Measurements from ENCODE around the gene LHFPL6. TPM values are rescaled to one million over a fixed set of nuclear protein-coding genes. Genes with fewer than 3 reads are reported as not detected.

Gene LHFPL6
- total RNA-seq, 2 experiments from 2014 or later: 1.5 to 1.6 TPM

DNA sequence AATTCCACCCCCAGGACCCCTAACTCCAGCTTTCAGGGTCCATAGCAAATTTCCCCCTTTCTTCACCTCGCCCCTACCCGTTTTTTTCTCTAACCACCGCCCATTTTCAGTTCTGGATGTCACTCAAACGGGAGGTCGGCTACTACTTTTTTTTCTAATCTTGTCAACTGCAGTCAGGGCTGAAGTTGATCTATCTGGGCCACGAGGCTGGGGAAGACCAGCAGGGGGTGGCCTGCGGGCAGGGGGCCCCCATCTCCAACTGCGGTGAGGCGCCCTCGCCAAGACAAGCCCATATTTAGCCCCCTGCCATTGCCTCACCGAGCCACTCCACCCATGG lies 748 bp downstream of the LHFPL6 start:
- H3K4me3 Mint-ChIP-seq: peak overlapping the region; percentile 79
- H3K27ac Mint-ChIP-seq: no peak overlapping the region
- DNase-seq: no peak
- H3K27me3 Mint-ChIP-seq: peaks cover 58% of the 10 kb centered on the region
- no peaks in the 10 kb centered on the region for H3K36me3 Mint-ChIP-seq
- no peaks in the 10 kb centered on the region for H3K9me3 Mint-ChIP-seq
- H3K4me1 Mint-ChIP-seq: peaks cover 14% of the 10 kb centered on the region

GRCh38 chr13:39601636-39602035 lies 1.4 kb downstream of the LHFPL6 start:
- no peaks in the 10 kb centered on the region for H3K36me3 Mint-ChIP-seq
- H3K27ac Mint-ChIP-seq: no peak overlapping the region

DNA sequence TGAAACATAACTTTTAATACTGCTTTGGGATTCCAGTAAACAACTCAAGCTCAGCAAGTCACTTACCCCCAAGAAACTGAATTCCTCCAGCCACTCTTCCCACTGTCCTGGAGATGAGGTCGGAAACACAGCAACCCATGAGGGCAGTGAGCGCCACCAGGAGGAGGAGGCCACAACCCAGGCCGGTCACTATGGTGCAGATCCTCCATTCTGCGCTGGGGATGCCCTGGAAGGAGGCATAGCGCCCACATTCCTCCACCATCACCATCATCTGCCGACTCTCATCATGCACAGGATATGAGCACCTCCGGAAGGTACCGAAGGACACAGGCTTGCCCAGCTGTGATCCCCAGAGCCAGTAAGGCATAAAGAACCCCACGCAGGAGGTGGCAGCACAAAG lies 2.2 kb downstream of the LHFPL6 start:
- H3K36me3 Mint-ChIP-seq: no peaks in the 10 kb centered on the region
- no peak overlapping the region for H3K27ac Mint-ChIP-seq
- peaks cover 59% of the 10 kb centered on the region for H3K27me3 Mint-ChIP-seq
- no peaks in the 10 kb centered on the region for H3K9me3 Mint-ChIP-seq
- H3K4me3 Mint-ChIP-seq: no peak overlapping the region
- no peak for DNase-seq
- H3K4me1 Mint-ChIP-seq: peaks cover 14% of the 10 kb centered on the region

More at GRCh38 chr13:39601636-39602035, 1.4 kb downstream of the LHFPL6 start:
- no peaks in the 10 kb centered on the region for H3K9me3 Mint-ChIP-seq
- peaks cover 59% of the 10 kb centered on the region for H3K27me3 Mint-ChIP-seq
- no peak for DNase-seq
- peak overlapping the region; percentile 79 for H3K4me3 Mint-ChIP-seq
- peaks cover 14% of the 10 kb centered on the region for H3K4me1 Mint-ChIP-seq

DNA sequence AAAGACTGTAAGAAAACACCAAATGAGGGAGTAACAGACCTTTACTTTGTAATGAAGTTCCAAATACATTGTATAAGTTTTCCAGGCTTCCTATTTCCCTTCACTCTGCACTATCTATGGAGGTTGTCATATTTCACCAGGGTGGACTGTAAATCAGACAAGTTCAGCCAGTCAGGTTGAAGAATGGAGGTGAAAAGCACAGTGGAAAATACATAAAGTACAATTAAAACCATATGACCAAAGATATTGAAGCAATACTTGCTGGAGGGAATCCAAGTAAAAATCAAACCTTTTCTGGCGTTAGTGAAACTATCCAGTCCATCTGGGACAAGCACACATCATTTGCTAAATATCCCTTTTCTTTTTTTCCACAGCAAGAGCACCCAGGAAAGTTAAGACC lies 3.2 kb downstream of the LHFPL6 start:
- H3K9me3 Mint-ChIP-seq: no peaks in the 10 kb centered on the region
- no peak overlapping the region for H3K4me3 Mint-ChIP-seq
- H3K36me3 Mint-ChIP-seq: no peaks in the 10 kb centered on the region
- peaks cover 61% of the 10 kb centered on the region for H3K27me3 Mint-ChIP-seq
- DNase-seq: no peak
- H3K27ac Mint-ChIP-seq: no peak overlapping the region
- peaks cover 14% of the 10 kb centered on the region for H3K4me1 Mint-ChIP-seq

- Mint-ChIP-seq H3K27ac (no peak overlapping the region), H3K4me3 (no peak overlapping the region), H3K9me3 (no peaks in the 10 kb centered on the region), H3K4me1 (peaks cover 13% of the 10 kb centered on the region), H3K27me3 (peaks cover 52% of the 10 kb centered on the region), H3K36me3 (no peaks in the 10 kb centered on the region)
- DNase-seq: no peak
These were observed 4.0 kb downstream of the LHFPL6 start for GRCh38 chr13:39599012-39599411.

DNA sequence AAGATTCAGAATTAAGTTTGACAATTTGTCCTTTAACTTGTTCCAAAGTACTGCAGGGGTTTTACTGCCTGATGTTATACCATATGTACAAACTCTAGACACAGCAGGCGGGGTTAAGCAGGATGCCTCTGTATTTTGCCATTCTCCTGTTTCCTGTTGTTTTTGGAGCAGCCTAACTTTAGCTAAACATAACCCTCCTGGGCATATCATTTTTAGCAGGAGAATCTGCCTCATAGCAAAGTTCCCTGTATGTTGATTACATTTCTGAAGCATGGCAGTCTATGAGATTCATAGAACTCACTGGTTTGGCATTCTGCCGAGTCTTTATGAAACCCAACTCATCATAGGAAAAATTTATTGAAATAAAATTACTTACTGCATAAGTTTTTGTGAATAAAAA lies 5.2 kb downstream of the LHFPL6 start:
- Mint-ChIP-seq H3K4me1 (peaks cover 7% of the 10 kb centered on the region), H3K4me3 (no peak overlapping the region)

GRCh38 chr13:39596685-39597084 lies 6.3 kb downstream of the LHFPL6 start:
- Mint-ChIP-seq H3K4me1 (peaks cover 1% of the 10 kb centered on the region), H3K36me3 (no peaks in the 10 kb centered on the region), H3K27me3 (peaks cover 39% of the 10 kb centered on the region), H3K27ac (no peak overlapping the region), H3K9me3 (no peaks in the 10 kb centered on the region), H3K4me3 (no peak overlapping the region)
- no peak for DNase-seq

More for the DNA sequence above, 5.2 kb downstream of the LHFPL6 start:
- H3K27ac Mint-ChIP-seq: no peak overlapping the region
- H3K36me3 Mint-ChIP-seq: no peaks in the 10 kb centered on the region
- H3K9me3 Mint-ChIP-seq: no peaks in the 10 kb centered on the region
- DNase-seq: no peak
- peaks cover 44% of the 10 kb centered on the region for H3K27me3 Mint-ChIP-seq

GRCh38 chr13:39596176-39596575 lies 6.8 kb downstream of the LHFPL6 start:
- Mint-ChIP-seq H3K4me1 (peaks cover 1% of the 10 kb centered on the region), H3K4me3 (no peak overlapping the region), H3K9me3 (no peaks in the 10 kb centered on the region), H3K36me3 (no peaks in the 10 kb centered on the region), H3K27me3 (peaks cover 34% of the 10 kb centered on the region), H3K27ac (no peak overlapping the region)
- no peak for DNase-seq

GRCh38 chr13:39590466-39591036 lies 12.4 kb downstream of the LHFPL6 start:
- Mint-ChIP-seq H3K9me3 (no peaks in the 10 kb centered on the region), H3K27me3 (peaks cover 7% of the 10 kb centered on the region), H3K4me1 (no peaks in the 10 kb centered on the region), H3K27ac (no peak overlapping the region), H3K36me3 (no peaks in the 10 kb centered on the region), H3K4me3 (no peak overlapping the region)
- no peak for DNase-seq

- Mint-ChIP-seq H3K27me3 (peaks cover 4% of the 10 kb centered on the region), H3K4me1 (no peaks in the 10 kb centered on the region), H3K9me3 (no peaks in the 10 kb centered on the region), H3K4me3 (no peak overlapping the region), H3K36me3 (no peaks in the 10 kb centered on the region), H3K27ac (no peak overlapping the region)
- DNase-seq: no peak
These were observed 14.6 kb downstream of the LHFPL6 start for GRCh38 chr13:39588384-39588783.

DNA sequence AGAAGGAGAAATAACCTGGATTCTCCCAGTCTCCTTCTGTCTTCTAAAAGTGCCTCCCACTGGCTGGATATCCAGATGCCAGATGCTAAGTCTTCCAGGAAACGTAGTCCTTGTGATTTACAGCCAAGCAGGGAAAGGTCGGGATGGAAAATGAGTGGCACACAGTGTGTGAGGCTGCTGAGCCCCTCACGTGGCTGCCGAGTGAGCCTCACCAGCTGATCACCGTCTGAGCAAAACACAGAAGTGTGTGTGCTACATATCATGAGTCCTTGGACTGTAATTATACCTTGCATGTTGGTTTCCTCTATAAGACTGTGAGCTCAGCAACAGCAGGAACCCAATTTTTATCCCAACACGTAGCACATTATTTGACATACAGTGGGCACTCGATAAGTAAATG lies 15.1 kb downstream of the LHFPL6 start:
- no peaks in the 10 kb centered on the region for H3K36me3 Mint-ChIP-seq
- no peaks in the 10 kb centered on the region for H3K9me3 Mint-ChIP-seq
- DNase-seq: no peak
- no peak overlapping the region for H3K4me3 Mint-ChIP-seq
- H3K27ac Mint-ChIP-seq: no peak overlapping the region
- no peaks in the 10 kb centered on the region for H3K4me1 Mint-ChIP-seq
- H3K27me3 Mint-ChIP-seq: peaks cover 4% of the 10 kb centered on the region

- Mint-ChIP-seq H3K27me3 (peaks cover 1% of the 10 kb centered on the region), H3K4me3 (no peak overlapping the region), H3K4me1 (no peaks in the 10 kb centered on the region), H3K27ac (no peak overlapping the region), H3K36me3 (no peaks in the 10 kb centered on the region), H3K9me3 (no peaks in the 10 kb centered on the region)
- DNase-seq: no peak
These were observed 15.9 kb downstream of the LHFPL6 start for GRCh38 chr13:39586958-39587605.

GRCh38 chr13:39586151-39586550 lies 16.8 kb downstream of the LHFPL6 start:
- Mint-ChIP-seq H3K36me3 (no peaks in the 10 kb centered on the region), H3K27ac (no peak overlapping the region), H3K4me1 (no peaks in the 10 kb centered on the region), H3K9me3 (no peaks in the 10 kb centered on the region), H3K4me3 (no peak overlapping the region), H3K27me3 (no peaks in the 10 kb centered on the region)
- no peak for DNase-seq

GRCh38 chr13:39585219-39585618 lies 17.8 kb downstream of the LHFPL6 start:
- Mint-ChIP-seq H3K27ac (no peak overlapping the region), H3K4me3 (no peak overlapping the region), H3K9me3 (no peaks in the 10 kb centered on the region), H3K27me3 (no peaks in the 10 kb centered on the region), H3K36me3 (no peaks in the 10 kb centered on the region), H3K4me1 (no peaks in the 10 kb centered on the region)
- no peak for DNase-seq

DNA sequence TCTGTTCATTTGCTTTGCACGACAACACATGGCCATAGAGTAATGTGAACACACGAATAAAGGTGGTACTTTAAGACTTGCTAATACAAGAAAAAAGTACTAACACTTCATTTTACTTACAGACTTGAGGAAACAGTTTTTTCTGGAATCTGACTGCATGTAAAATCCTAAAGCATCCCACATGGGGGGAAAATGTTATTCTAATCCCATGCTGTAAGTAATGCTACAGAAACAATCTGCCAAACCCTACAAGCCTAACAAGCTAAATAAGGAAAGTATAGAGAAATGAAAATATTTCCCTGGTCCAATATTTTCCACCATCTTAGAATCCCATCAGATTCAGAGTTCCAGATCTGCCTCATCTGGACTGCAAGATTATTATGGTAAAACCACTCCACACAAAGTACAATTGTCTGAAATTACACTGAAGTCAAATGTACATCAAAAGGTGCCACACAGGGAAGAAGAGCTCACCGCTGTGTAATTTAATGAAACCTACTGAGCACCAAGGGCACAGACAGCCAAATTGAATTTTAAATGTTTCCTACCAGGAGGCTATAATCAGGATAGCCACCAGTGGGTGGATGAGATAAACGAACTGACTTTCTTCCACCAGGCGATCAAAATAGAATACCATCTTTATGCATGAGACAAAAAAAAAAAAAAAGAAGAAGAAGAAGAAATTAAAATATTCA lies 22.0 kb downstream of the LHFPL6 start:
- H3K27ac Mint-ChIP-seq: no peak overlapping the region
- H3K4me3 Mint-ChIP-seq: no peak overlapping the region
- no peaks in the 10 kb centered on the region for H3K4me1 Mint-ChIP-seq
- H3K9me3 Mint-ChIP-seq: no peaks in the 10 kb centered on the region
- H3K27me3 Mint-ChIP-seq: no peaks in the 10 kb centered on the region
- DNase-seq: no peak
- H3K36me3 Mint-ChIP-seq: no peaks in the 10 kb centered on the region

- no peak overlapping the region for H3K27ac Mint-ChIP-seq
- H3K36me3 Mint-ChIP-seq: no peaks in the 10 kb centered on the region
- DNase-seq: no peak
- no peaks in the 10 kb centered on the region for H3K4me1 Mint-ChIP-seq
- H3K9me3 Mint-ChIP-seq: no peaks in the 10 kb centered on the region
- no peak overlapping the region for H3K4me3 Mint-ChIP-seq
- no peaks in the 10 kb centered on the region for H3K27me3 Mint-ChIP-seq
These were observed 24.1 kb downstream of the LHFPL6 start for GRCh38 chr13:39578821-39579291.

All from activated naive CD8-positive, alpha-beta T cell treated with anti-CD3 and anti-CD28 coated beads for 36 hours (primary cell).